DND-41 (cell line): Measurements from ENCODE around the gene PAQR4.

Experiments used
- CTCF ChIP-seq: IDR thresholded peaks from 2 replicates; pipeline ENCODE4 v1.5.1; 2012; ENCODE audit warnings: borderline replicate concordance, low read length, moderate library complexity, mild to moderate bottlenecking; ENCODE audit not compliant: poor library complexity, severe bottlenecking; ENCODE audit errors: extremely low read depth
- EZH2 ChIP-seq: IDR thresholded peaks from 3 replicates; pipeline ENCODE4 v1.6.1; 2012; ENCODE audit warnings: borderline replicate concordance, low read depth, mild to moderate bottlenecking, moderate library complexity, low read length, inconsistent platforms; ENCODE audit not compliant: severe bottlenecking

GRCh38 chr16:2990891-2991290, 21.7 kb downstream of the PAQR4 start:
- TF ChIP-seq EZH2, result no peak
- TF ChIP-seq CTCF, result no peak
